ENCODE measurements around the gene ENOSF1. TPM values are rescaled to one million over a fixed set of nuclear protein-coding genes. Genes with fewer than 3 reads are reported as not detected.
"Not testable (repeated sequence)": the region's sequence is repeated elsewhere in the genome, so short reads cannot be mapped to it uniquely, and the experiment has no call there.

ENOSF1 gene, protein sequence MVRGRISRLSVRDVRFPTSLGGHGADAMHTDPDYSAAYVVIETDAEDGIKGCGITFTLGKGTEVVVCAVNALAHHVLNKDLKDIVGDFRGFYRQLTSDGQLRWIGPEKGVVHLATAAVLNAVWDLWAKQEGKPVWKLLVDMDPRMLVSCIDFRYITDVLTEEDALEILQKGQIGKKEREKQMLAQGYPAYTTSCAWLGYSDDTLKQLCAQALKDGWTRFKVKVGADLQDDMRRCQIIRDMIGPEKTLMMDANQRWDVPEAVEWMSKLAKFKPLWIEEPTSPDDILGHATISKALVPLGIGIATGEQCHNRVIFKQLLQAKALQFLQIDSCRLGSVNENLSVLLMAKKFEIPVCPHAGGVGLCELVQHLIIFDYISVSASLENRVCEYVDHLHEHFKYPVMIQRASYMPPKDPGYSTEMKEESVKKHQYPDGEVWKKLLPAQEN
- total RNA-seq = 10 to 100 TPM; 70.8 to 97.6 (median 75.8) TPM
- 55.1 TPM for total RNA-seq (2013)
- total RNA-seq = 41.6 to 121 (median 60.8) reads per million in 29 experiments

DNA sequence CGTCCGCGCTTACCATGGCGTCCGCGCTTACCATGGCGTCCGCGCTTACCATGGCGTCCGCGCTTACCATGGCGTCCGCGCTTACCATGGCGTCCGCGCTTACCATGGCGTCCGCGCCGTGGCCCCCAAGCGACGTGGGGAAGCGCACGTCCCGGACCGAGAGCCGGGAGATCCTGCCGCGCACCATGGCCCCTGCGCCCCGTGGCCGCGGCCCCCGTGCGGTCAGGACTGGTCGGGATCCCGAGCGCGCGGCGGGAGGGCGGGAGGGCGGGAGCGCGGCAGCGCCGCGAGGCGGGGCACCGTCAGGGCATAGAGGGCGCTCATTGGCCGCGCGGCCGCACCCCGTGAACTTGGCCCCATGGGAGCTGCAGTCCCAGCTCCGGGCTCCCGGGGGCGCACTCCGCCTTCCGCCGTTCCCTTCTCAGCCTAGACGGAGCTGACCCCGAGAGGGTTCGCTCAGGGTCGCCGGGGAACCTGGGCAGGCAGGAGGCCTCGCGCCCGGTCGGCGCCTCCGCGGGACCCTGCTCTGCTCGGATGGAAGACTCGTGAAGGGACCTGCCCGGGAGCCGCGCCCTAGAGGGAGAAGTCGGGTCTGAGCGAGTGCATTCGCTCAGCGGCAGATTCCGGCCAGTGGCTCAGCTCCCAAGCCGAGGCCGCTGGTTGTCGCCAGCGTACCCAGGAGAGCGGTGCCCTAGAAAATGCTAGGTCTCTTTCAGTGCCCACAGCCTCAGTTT is at the start of gene ENOSF1:
ENOSF1 (minus strand) TSS at position 230 of the 734 bp plus-strand sequence; CDS start at position 187, 43 bp downstream.
- peak within 1 kb of the TSS; percentile 87 to 90 for H3K27ac Mint-ChIP-seq
- H3K4me3 Mint-ChIP-seq = peak within 1 kb of the TSS; percentile 83 to 91 (median 84)
- H3K27me3 Mint-ChIP-seq = no peaks in the 10 kb centered on the region
- ChIA-PET CTCF (interaction anchor here (0.6 to 2.0 kb wide), 10 partner anchors 27 to 1960 kb away, joined by 3 to 13 read pairs (median 5); no protein-coding TSS in a partner anchor), POLR2A (interaction anchor here (0.5 to 0.7 kb wide), 4 partner anchors 15 to 195 kb away, joined by 3 to 4 read pairs (median 3); no protein-coding TSS in a partner anchor)
- peak; percentile 71 to 91 (median 89) for ATAC-seq (replicated peaks in 1 of 4)
- H3K9me3 Mint-ChIP-seq = peaks cover 0 to 11% (median 0%) of the 10 kb centered on the region in 3 donors
- WGBS (ENCODE audit: insufficient coverage) = 9% methylated on average over 82 of the region's 91 CpGs
- H3K4me1 Mint-ChIP-seq = peaks cover 26 to 43% (median 39%) of the 10 kb centered on the region in 3 donors
- DNase-seq = peak; percentile 39 to 88 (median 73)
- Histone ChIP-seq H3K27me3 (replicated peaks in 1 of 2; ENCODE audit: control insufficient read depth in 2 of 2, extremely low read depth in 1 of 2, insufficient read depth in 2 of 2, low read length in 1 of 2) (no peaks in the 10 kb centered on the region), H3K27ac (ENCODE audit: low read length) (peak within 1 kb of the TSS; percentile 92), H3K36me3 (ENCODE audit: control insufficient read depth in 2 of 2, extremely low read depth in 1 of 2, insufficient read depth in 1 of 2, low read length in 1 of 2) (peaks cover 3 to 5% of the 10 kb centered on the region in 2 donors), H3K4me3 (ENCODE audit: control insufficient read depth in 1 of 2, extremely low read depth in 1 of 2, low read length in 1 of 2) (peak within 1 kb of the TSS; percentile 77 to 87), H3K4me1 (ENCODE audit: control insufficient read depth in 1 of 2, extremely low read depth in 1 of 2, insufficient read depth in 2 of 2, low read length in 2 of 2) (peaks cover 4 to 33% of the 10 kb centered on the region in 2 experiments), H3K9me3 (no peaks in the 10 kb centered on the region)
- peaks cover 15% of the 10 kb centered on the region for H3K36me3 Mint-ChIP-seq

DNA sequence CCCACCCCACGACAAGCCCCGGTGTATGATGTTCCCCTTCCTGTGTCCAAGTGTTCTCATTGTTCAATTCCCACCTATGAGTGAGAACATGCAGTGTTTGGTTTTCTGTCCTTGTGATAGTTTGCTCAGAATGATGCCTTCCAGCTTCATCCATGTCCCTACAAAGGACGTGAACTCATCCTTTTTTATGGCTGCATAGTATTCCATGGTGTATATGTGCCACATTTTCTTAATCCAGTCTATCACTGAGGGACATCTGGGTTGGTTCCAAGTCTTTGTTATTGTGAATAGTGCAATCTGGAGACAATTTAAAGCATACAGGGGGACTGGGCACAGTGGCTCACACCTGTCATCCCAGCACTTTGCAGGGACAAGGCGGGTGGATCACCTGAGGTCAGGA is 47.4 kb upstream of the ENOSF1 start:
- CTCF ChIA-PET; H3K27me3 Mint-ChIP-seq; H3K27me3 ChIP-seq (replicated peaks in 1 of 2; ENCODE audit: control insufficient read depth in 2 of 2, extremely low read depth in 1 of 2, insufficient read depth in 2 of 2, low read length in 1 of 2); H3K27ac ChIP-seq (ENCODE audit: low read length); H3K27ac Mint-ChIP-seq; H3K36me3 ChIP-seq (ENCODE audit: control insufficient read depth in 2 of 2, extremely low read depth in 1 of 2, insufficient read depth in 1 of 2, low read length in 1 of 2); H3K9me3 ChIP-seq; H3K4me3 ChIP-seq (ENCODE audit: control insufficient read depth in 1 of 2, extremely low read depth in 1 of 2, low read length in 1 of 2); POLR2A ChIA-PET; H3K9me3 Mint-ChIP-seq; H3K4me1 ChIP-seq (ENCODE audit: control insufficient read depth in 1 of 2, extremely low read depth in 1 of 2, insufficient read depth in 2 of 2, low read length in 2 of 2); H3K36me3 Mint-ChIP-seq; DNase-seq; ATAC-seq (replicated peaks in 1 of 4); H3K4me3 Mint-ChIP-seq: not testable (repeated sequence)
- 100% methylated on average over 1 of the region's 4 CpGs for WGBS (ENCODE audit: insufficient coverage)
- peaks cover 9 to 19% (median 15%) of the 10 kb centered on the region in 3 donors for H3K4me1 Mint-ChIP-seq

DNA sequence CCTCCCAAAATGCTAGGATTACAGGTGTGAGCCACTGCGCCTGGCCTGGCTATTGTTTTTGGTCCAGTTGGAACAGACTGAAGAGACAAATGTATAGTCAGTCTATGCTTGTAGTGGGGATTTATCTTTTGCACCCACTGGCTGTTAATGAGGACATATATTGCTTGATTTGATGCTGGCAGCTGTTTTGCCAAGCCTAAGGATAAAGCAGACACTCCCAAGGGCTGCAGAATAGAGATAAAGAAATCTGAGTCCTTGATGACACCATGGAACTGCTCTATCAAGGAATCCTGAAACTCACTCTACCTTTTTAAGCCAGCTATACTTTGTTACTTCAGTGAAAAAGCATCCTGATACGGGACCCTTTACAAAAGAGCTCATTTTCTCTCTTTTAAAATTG is 43.1 kb upstream of the ENOSF1 start:
- ChIA-PET POLR2A (no interaction called here), CTCF (interaction anchor here (0.5 to 1.7 kb wide), 4 partner anchors 75 to 84 kb away, joined by 3 to 8 read pairs (median 4); no protein-coding TSS in a partner anchor)
- peaks cover 19% of the 10 kb centered on the region for H3K36me3 Mint-ChIP-seq
- H3K4me1 Mint-ChIP-seq = no peaks in the 10 kb centered on the region
- Histone ChIP-seq H3K4me1 (ENCODE audit: control insufficient read depth in 1 of 2, extremely low read depth in 1 of 2, insufficient read depth in 2 of 2, low read length in 2 of 2) (no peaks in the 10 kb centered on the region), H3K9me3 (no peaks in the 10 kb centered on the region), H3K36me3 (ENCODE audit: control insufficient read depth in 2 of 2, extremely low read depth in 1 of 2, insufficient read depth in 1 of 2, low read length in 1 of 2) (peaks cover 0 to 17% of the 10 kb centered on the region in 2 donors), H3K27me3 (replicated peaks in 1 of 2; ENCODE audit: control insufficient read depth in 2 of 2, extremely low read depth in 1 of 2, insufficient read depth in 2 of 2, low read length in 1 of 2) (no peaks in the 10 kb centered on the region), H3K4me3 (ENCODE audit: control insufficient read depth in 1 of 2, extremely low read depth in 1 of 2, low read length in 1 of 2) (no peak overlapping the region), H3K27ac (ENCODE audit: low read length) (no peak overlapping the region)
- H3K27me3 Mint-ChIP-seq = no peaks in the 10 kb centered on the region
- no CpG with 5 or more reads among the region's 2 CpGs for WGBS (ENCODE audit: insufficient coverage)
- no peak for ATAC-seq (replicated peaks in 1 of 4)
- H3K9me3 Mint-ChIP-seq = no peaks in the 10 kb centered on the region
- H3K4me3 Mint-ChIP-seq = no peak overlapping the region
- DNase-seq = no peak
- no peak overlapping the region for H3K27ac Mint-ChIP-seq

DNA sequence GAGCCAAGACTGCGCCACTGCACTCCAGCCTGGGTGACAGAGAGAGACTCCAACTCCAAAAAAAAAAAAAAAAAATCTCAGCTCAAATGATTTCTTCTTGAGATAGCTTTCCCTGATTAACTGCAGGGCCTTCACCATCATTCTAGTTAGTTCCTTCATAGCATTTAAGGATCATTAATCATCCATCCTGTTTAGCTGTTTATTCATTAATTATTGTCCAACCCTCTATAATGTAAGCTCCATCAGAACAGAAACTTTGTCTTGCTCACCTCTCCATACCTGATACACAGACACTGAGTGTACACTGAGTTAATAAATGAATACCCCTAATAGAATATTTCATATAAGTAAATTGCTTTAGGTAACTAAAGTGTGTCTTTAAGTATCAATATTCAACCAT is 42.2 kb upstream of the ENOSF1 start:
- ChIA-PET POLR2A (interaction anchor here (0.6 to 0.7 kb wide), 2 partner anchors 222 to 245 kb away, joined by 4 to 7 read pairs; no protein-coding TSS in a partner anchor), CTCF (interaction anchor here (0.6 to 1.7 kb wide), 3 partner anchors 15 to 85 kb away, joined by 4 to 13 read pairs (median 8); no protein-coding TSS in a partner anchor)
- Histone ChIP-seq H3K27ac (ENCODE audit: low read length) (no peak overlapping the region), H3K27me3 (replicated peaks in 1 of 2; ENCODE audit: control insufficient read depth in 2 of 2, extremely low read depth in 1 of 2, insufficient read depth in 2 of 2, low read length in 1 of 2) (no peaks in the 10 kb centered on the region), H3K36me3 (ENCODE audit: control insufficient read depth in 2 of 2, extremely low read depth in 1 of 2, insufficient read depth in 1 of 2, low read length in 1 of 2) (peaks cover 0 to 20% of the 10 kb centered on the region in 2 donors), H3K9me3 (no peaks in the 10 kb centered on the region), H3K4me1 (ENCODE audit: control insufficient read depth in 1 of 2, extremely low read depth in 1 of 2, insufficient read depth in 2 of 2, low read length in 2 of 2) (no peaks in the 10 kb centered on the region), H3K4me3 (ENCODE audit: control insufficient read depth in 1 of 2, extremely low read depth in 1 of 2, low read length in 1 of 2) (no peak overlapping the region)
- no peak overlapping the region for H3K27ac Mint-ChIP-seq
- H3K27me3 Mint-ChIP-seq = no peaks in the 10 kb centered on the region
- no peaks in the 10 kb centered on the region for H3K4me1 Mint-ChIP-seq
- peaks cover 19% of the 10 kb centered on the region for H3K36me3 Mint-ChIP-seq
- ATAC-seq (replicated peaks in 1 of 4) (no peak), DNase-seq (no peak)
- no peak overlapping the region for H3K4me3 Mint-ChIP-seq
- WGBS (ENCODE audit: insufficient coverage) = 100% methylated on average over 1 of the region's 1 CpG
- H3K9me3 Mint-ChIP-seq = no peaks in the 10 kb centered on the region

DNA sequence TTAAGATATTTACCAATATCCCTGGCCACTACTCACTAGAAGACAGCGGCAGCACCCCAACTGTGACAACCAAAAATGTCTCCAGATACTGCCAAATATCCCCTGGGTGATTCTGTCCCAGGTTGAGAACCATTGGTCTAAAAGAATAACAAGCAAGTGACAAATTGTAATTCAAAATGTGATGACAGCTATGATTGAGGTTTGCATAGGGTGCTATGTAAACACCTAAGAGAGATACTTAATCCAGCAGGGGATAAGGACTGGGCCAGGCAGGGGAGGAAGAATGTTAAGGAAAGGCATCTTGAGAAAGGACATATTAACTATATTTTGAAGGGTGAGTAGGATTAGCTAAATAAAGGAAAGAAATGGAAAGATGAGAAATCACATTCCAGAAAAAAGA is 38.0 kb upstream of the ENOSF1 start:
- no CpG with 5 or more reads among the region's 1 CpG for WGBS (ENCODE audit: insufficient coverage)
- no peak overlapping the region for H3K4me3 Mint-ChIP-seq
- Histone ChIP-seq H3K36me3 (ENCODE audit: control insufficient read depth in 2 of 2, extremely low read depth in 1 of 2, insufficient read depth in 1 of 2, low read length in 1 of 2) (peaks cover 8 to 20% of the 10 kb centered on the region in 2 donors), H3K27me3 (replicated peaks in 1 of 2; ENCODE audit: control insufficient read depth in 2 of 2, extremely low read depth in 1 of 2, insufficient read depth in 2 of 2, low read length in 1 of 2) (no peaks in the 10 kb centered on the region), H3K27ac (ENCODE audit: low read length) (no peak overlapping the region), H3K4me1 (ENCODE audit: control insufficient read depth in 1 of 2, extremely low read depth in 1 of 2, insufficient read depth in 2 of 2, low read length in 2 of 2) (no peaks in the 10 kb centered on the region), H3K9me3 (no peaks in the 10 kb centered on the region), H3K4me3 (ENCODE audit: control insufficient read depth in 1 of 2, extremely low read depth in 1 of 2, low read length in 1 of 2) (no peak overlapping the region)
- ATAC-seq (replicated peaks in 1 of 4) (no peak), DNase-seq (no peak)
- CTCF ChIA-PET = no interaction called here
- no peak overlapping the region for H3K27ac Mint-ChIP-seq
- POLR2A ChIA-PET = no interaction called here
- H3K4me1 Mint-ChIP-seq = no peaks in the 10 kb centered on the region
- H3K36me3 Mint-ChIP-seq = peaks cover 31% of the 10 kb centered on the region
- H3K27me3 Mint-ChIP-seq = no peaks in the 10 kb centered on the region
- no peaks in the 10 kb centered on the region for H3K9me3 Mint-ChIP-seq

All from T-cell (primary cell).